RWPE1 (cell line): Measurements from ENCODE around the gene ARHGEF1.

Source experiments
- CTCF ChIA-PET: fragments of 350-600 bp; sonication (Branson Sonifier 250); formaldehyde crosslinking; extraction: SDS; loops from one replicate; lab custom pipeline; 2021; lab: Yijun Ruan, JAX
- POLR2A ChIA-PET: fragments of 400-600 bp; formaldehyde crosslinking; extraction: SDS; loops from one replicate; lab custom pipeline; 2020; ENCODE audit warnings: antibody characterized with exemption; ENCODE audit not compliant: low non-redundant PET; lab: Yijun Ruan, JAX
- DNase-seq: peaks from one replicate; pipeline ENCODE4 v3.0.0; 2012; ENCODE audit warnings: low spot score
- H3K27ac ChIP-seq: fragments of 450-650 bp; 2 replicates; pipeline ENCODE4 v1.5.1; 2017
- TF ChIP-seq, protein P1 (sequence below): fragments of 450-650 bp; conservative IDR thresholded peaks from 2 replicates; pipeline ENCODE4 v1.5.1; 2017; ENCODE audit warnings: low read depth, mild to moderate bottlenecking

The ARHGEF1 gene

DNA sequence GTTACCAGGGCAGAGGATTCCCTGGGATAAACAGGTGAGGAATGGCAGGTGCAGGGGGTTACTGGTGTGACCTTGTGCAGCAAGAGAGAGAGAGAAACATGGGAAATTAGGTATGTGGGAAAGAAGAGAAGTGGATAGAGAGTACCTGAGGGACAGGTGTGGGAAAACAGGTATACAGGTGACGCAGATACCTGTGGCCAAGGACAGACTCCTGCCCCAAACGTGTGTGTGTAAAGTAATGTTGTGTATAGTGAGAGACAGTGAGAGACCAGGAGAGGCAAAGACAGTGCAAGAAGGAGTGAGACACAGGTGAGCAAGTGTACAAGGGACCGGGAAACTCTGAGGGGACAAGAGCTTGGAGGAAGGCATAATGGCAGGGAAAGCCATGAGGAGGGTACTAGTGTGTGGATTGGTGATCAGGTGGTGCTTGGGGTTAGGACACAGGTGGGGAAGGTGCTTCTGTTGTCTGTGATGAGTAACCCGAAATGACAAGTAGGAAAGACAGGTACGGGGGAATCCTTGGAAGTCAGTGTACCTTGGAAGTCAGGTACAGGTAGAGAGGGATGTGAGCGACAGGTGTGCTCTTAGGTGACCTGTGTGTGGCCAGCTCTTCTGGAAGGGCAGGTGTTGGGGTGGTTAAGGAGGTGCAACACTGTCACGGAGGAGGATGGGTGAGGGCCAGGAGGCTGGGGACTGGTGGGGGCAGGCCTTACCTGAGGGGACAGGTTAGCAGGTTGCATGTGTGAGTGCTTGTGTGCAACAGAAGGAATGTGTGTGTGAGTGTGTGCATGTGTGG lies 42.4 kb downstream of the ARHGEF1 start:
- DNase-seq: no peak
- no peak overlapping the region for H3K27ac ChIP-seq
- ChIA-PET CTCF (interaction anchor here (0.7 to 1.0 kb wide), 2 partner anchors 10 to 52 kb away, joined by 3 to 4 read pairs; no protein-coding TSS in a partner anchor), POLR2A (no interaction called here)
- TF ChIP-seq, protein P1, sequence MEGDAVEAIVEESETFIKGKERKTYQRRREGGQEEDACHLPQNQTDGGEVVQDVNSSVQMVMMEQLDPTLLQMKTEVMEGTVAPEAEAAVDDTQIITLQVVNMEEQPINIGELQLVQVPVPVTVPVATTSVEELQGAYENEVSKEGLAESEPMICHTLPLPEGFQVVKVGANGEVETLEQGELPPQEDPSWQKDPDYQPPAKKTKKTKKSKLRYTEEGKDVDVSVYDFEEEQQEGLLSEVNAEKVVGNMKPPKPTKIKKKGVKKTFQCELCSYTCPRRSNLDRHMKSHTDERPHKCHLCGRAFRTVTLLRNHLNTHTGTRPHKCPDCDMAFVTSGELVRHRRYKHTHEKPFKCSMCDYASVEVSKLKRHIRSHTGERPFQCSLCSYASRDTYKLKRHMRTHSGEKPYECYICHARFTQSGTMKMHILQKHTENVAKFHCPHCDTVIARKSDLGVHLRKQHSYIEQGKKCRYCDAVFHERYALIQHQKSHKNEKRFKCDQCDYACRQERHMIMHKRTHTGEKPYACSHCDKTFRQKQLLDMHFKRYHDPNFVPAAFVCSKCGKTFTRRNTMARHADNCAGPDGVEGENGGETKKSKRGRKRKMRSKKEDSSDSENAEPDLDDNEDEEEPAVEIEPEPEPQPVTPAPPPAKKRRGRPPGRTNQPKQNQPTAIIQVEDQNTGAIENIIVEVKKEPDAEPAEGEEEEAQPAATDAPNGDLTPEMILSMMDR: no peak

DNA sequence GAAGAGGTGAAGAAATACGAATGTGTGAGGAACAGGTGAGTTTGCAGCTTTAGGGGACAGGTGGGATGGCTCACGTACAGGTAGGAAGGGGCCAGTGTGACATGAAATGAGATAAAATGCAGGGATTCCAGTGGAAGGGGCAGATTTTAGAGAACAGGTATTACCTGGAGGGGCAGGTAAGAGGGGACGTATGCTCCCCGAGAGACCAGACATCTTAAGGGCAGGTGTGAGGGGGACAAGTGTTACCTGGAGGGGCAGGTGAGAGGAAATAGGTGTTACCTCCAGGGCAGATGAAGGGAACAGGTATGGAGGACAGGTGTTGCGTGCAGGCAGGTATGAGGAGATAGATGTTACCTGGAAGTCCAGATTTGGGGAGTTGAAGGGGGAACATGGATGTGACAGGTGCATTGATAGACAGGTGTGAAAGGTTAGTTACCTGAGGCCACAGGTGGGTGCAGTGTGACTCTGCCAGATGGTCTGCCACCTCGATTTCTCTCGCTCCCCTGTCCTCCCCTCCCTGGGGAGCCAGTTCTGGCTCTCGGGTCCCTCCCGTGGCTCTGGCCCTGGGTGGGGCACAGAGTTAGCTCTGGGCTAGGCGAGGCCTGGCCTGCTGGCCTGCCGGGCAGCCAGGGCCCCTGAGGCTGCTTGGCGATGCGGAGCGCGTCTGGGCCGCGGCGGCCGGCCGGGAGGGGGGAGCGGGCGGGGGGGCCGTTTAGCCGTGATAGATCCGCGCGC lies 43.2 kb downstream of the ARHGEF1 start:
- DNase-seq: no peak
- H3K27ac ChIP-seq: no peak overlapping the region
- CTCF ChIA-PET: no interaction called here
- TF ChIP-seq, protein P1: no peak
- POLR2A ChIA-PET: no interaction called here

DNA sequence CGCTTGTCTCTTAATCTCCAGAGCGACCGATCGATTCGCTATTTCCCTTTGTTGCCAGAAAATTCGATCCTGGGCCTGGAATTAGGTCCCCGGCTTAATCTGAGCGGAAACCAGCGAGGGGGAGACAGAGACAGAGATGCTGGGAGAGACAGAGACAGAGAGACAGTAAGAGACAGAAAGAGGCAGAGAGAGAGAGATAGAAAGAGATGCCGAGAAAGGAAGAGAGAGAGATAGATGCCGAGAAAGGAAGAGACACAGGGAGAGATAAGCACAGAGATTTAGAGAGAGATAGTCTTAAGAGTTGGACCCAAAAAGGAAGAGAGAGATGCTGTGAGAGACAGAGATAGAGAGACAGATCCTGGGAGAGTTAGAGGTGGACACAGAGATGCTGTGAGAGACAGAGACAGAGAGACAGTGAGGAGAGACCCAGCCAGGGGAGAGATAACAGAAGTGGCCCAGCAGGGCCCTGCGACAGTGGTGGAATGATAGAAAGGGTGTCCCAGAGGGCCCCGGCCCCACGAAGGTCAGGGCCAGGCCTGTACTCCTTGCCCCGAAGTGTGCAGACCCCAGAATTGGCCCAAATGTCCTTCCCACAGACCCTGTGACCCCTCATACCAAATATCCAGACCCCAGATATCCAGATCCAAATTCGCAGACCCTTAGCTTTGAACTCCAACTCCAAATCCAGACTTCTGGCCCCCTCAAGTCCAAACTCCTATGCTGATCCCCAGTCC lies 43.9 kb downstream of the ARHGEF1 start:
- ChIA-PET POLR2A (no interaction called here), CTCF (no interaction called here)
- no peak overlapping the region for H3K27ac ChIP-seq
- DNase-seq: no peak
- TF ChIP-seq, protein P1: no peak

DNA sequence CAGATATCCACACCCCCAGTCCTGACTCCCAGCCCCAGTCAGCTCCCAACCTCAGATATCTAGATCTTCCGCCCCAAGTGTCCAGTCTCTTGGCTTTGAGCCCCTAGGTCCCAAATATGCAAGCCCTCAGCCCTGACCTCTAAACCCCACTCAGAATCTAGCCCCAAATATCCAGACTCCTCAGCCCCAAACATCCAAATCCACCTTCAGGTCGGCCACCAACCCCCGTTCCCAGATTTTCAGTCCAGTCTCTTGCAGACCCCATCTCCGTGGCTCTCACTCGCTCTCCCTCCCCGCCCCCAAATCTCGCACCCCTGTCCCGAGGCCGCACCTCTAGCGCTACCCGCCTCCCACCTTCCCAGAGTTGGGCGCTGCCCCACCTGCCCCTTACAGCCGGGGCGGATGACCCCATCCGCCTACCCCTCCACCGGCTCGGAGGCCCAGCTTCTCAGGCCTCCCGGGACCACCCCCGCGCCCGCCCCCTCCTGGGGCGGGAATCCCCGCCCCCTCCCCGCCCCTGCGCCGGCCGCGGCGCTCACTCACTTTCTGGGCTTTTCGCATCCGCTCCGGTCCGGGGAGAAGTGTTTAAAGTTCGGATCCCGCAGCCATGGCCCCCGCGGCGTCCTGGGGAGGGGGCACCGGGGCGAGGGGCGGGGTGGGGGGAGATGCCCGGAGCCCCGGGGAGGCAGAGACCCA lies 44.7 kb downstream of the ARHGEF1 start:
- TF ChIP-seq, protein P1: no peak
- DNase-seq: no peak
- CTCF ChIA-PET: interaction anchor here (1.1 kb wide), 1 partner anchor 16 kb away, joined by 6 read pairs; no protein-coding TSS in a partner anchor
- no peak overlapping the region for H3K27ac ChIP-seq
- POLR2A ChIA-PET: no interaction called here

DNA sequence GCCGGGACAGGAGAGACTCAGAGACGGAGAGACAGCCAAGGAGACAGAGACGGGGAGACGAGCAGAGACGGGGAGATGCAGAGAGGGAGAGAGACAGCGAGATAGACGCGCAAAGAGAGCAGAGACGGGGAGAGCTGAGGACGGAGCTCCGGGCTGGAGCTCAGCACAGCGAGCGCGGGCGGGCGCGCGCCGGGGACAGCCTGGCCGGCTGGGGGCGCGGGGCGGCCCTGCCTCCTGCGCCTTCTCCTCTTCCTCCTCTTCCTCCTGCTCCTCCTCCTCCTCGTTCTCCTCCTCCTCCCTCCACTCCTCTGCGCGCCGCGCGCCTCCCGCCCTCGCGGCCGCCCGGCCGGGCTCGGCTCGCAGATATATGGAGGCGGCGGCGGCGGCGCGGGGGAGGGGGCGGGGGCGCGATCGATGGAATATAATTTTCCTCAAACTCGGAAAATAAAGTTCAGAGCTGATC lies 45.3 kb downstream of the ARHGEF1 start, which contains the start of gene ERFL:
Gene ERFL (minus strand): TSS at position 229 of the 463 bp plus-strand sequence. CDS start 15,530 bp downstream, outside the sequence.
- POLR2A ChIA-PET: no interaction called here
- no peak within 1 kb of the TSS for H3K27ac ChIP-seq
- TF ChIP-seq, protein P1: no peak
- DNase-seq: no peak
- CTCF ChIA-PET: interaction anchor here (1.1 kb wide), 1 partner anchor 17 kb away, joined by 6 read pairs; no protein-coding TSS in a partner anchor
